SK-N-SH (cell line): ENCODE measurements around the gene ZSWIM8.

Experiments used
- CTCF ChIP-seq: fragments of 200-600 bp; sonication (generic); IDR thresholded peaks from 2 replicates; pipeline ENCODE4 v1.6.1; 2017; ENCODE audit warnings: antibody characterized with exemption, mild to moderate bottlenecking, moderate library complexity
- FOXJ3 ChIP-seq: sonication (generic); formaldehyde crosslinking; IDR thresholded peaks from 2 replicates; pipeline ENCODE4 v1.5.1; 2020; ENCODE audit warnings: mild to moderate bottlenecking, missing genetic modification reagents
- GABPA ChIP-seq: IDR thresholded peaks from 2 replicates; pipeline ENCODE4 v1.4.0; 2012; ENCODE audit warnings: low read depth, mild to moderate bottlenecking
- TF ChIP-seq, protein P1 (sequence below): IDR thresholded peaks from 2 replicates; pipeline ENCODE4 v1.4.0; 2012; ENCODE audit warnings: low read depth, borderline replicate concordance
- TF ChIP-seq, protein P2 (sequence below): IDR thresholded peaks from 2 replicates; pipeline ENCODE4 v1.6.1; 2012; ENCODE audit warnings: mild to moderate bottlenecking, low read depth, low read length, moderate library complexity

DNA sequence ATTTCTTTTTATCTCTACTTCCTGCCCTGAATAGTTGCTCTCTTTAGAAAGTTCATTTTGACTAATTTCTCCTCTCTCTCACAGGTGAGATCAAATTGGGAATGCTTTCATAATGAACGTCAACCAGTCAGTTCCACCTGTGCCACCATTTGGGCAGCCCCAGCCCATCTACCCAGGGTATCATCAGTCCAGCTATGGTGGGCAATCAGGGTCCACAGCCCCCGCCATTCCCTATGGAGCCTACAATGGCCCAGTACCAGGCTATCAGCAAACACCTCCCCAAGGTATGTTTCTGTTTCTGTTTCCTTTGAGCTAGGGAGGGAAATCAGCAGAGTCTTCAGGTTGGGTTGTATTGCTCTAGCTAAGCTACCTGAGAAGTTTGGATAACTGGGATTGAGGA, 38.7 kb upstream of the ZSWIM8 start:
- TF ChIP-seq CTCF, result no peak
- no peak for TF ChIP-seq GABPA
- TF ChIP-seq, protein P1, sequence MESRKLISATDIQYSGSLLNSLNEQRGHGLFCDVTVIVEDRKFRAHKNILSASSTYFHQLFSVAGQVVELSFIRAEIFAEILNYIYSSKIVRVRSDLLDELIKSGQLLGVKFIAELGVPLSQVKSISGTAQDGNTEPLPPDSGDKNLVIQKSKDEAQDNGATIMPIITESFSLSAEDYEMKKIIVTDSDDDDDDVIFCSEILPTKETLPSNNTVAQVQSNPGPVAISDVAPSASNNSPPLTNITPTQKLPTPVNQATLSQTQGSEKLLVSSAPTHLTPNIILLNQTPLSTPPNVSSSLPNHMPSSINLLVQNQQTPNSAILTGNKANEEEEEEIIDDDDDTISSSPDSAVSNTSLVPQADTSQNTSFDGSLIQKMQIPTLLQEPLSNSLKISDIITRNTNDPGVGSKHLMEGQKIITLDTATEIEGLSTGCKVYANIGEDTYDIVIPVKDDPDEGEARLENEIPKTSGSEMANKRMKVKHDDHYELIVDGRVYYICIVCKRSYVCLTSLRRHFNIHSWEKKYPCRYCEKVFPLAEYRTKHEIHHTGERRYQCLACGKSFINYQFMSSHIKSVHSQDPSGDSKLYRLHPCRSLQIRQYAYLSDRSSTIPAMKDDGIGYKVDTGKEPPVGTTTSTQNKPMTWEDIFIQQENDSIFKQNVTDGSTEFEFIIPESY, result no peak
- no peak for TF ChIP-seq FOXJ3
- TF ChIP-seq, protein P2, sequence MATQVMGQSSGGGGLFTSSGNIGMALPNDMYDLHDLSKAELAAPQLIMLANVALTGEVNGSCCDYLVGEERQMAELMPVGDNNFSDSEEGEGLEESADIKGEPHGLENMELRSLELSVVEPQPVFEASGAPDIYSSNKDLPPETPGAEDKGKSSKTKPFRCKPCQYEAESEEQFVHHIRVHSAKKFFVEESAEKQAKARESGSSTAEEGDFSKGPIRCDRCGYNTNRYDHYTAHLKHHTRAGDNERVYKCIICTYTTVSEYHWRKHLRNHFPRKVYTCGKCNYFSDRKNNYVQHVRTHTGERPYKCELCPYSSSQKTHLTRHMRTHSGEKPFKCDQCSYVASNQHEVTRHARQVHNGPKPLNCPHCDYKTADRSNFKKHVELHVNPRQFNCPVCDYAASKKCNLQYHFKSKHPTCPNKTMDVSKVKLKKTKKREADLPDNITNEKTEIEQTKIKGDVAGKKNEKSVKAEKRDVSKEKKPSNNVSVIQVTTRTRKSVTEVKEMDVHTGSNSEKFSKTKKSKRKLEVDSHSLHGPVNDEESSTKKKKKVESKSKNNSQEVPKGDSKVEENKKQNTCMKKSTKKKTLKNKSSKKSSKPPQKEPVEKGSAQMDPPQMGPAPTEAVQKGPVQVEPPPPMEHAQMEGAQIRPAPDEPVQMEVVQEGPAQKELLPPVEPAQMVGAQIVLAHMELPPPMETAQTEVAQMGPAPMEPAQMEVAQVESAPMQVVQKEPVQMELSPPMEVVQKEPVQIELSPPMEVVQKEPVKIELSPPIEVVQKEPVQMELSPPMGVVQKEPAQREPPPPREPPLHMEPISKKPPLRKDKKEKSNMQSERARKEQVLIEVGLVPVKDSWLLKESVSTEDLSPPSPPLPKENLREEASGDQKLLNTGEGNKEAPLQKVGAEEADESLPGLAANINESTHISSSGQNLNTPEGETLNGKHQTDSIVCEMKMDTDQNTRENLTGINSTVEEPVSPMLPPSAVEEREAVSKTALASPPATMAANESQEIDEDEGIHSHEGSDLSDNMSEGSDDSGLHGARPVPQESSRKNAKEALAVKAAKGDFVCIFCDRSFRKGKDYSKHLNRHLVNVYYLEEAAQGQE, result no peak
